Activated CD4-positive, CD25-positive, alpha-beta regulatory T cell treated with anti-CD3 and anti-CD28 coated beads, Interleukin-2, amount 50 U/mL, for 16 hours (primary cell): Measurements from ENCODE around the gene SEPTIN5.

Experiments used
- DNase-seq: peaks from one replicate; pipeline ENCODE4 v3.0.0-alpha.2; 2020; ENCODE audit warnings: low read depth, low spot score

SEPTIN5 gene

DNA sequence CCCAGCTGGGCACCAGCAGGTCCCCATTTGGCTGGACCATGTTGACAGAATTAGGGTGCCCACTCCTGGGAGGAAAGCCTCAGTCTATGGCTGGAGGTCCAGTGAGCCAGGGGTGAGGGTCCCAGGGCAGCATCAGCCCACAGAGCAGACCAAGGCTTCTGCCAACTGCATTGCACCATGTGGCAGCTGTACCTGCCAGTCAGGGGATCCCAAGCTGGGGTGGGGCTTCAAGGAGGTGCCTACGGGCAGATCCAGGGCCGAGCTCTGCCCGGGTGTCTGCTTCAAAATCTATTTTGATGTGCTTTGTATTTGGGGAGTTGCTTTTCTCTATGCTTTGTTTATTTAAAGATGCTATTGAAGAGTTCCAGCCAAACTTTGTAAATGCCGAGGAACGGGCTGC lies 19.5 kb downstream of the SEPTIN5 start:
- no peak for DNase-seq

DNA sequence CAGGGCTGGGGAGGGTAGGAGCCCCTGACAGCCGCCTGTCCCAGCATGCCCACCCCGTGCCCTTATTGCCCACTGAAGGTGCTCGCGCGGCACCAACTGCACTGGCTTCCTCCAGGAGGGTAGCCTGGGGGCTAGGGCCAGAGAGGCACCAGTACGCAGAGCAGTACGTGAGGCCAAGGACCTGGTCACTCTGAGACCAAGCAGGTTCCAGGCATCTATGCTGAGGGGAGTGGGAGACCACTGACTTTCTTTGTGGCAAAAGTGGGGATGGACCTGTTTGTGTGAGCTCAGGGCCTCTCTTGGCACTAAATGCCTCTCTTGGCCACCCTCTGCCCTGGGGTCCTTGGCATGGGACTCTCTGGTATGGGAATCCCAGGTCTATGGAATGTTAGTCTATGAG lies 19.9 kb downstream of the SEPTIN5 start:
- no peak for DNase-seq

DNA sequence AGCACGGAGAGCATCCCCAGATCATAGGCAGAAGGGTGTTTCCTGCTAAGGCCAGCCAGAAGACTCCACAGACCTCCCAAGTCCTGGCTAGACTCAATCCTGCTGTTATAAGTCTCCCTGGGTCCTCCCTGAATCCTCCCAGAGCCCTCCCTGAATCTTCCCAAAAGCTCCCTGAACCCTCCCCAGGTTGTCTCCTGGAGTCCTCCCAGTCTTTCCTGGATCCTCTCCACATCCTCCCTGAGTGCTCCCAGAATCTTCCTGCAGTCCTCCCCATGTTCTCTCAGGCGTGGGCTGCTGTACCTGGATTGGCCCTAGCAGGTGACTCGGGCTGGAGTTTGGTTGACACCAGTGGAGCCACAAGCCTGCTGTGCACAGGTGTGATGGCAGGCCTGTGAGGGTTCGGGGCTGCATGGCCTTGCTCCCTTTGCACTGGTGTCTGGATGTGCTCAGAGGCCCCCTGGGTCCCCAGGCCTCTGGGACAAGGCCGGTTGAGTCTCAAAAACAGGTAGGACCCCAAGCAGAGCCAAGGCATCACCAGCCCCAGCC lies 20.6 kb downstream of the SEPTIN5 start:
- DNase-seq: no peak

DNA sequence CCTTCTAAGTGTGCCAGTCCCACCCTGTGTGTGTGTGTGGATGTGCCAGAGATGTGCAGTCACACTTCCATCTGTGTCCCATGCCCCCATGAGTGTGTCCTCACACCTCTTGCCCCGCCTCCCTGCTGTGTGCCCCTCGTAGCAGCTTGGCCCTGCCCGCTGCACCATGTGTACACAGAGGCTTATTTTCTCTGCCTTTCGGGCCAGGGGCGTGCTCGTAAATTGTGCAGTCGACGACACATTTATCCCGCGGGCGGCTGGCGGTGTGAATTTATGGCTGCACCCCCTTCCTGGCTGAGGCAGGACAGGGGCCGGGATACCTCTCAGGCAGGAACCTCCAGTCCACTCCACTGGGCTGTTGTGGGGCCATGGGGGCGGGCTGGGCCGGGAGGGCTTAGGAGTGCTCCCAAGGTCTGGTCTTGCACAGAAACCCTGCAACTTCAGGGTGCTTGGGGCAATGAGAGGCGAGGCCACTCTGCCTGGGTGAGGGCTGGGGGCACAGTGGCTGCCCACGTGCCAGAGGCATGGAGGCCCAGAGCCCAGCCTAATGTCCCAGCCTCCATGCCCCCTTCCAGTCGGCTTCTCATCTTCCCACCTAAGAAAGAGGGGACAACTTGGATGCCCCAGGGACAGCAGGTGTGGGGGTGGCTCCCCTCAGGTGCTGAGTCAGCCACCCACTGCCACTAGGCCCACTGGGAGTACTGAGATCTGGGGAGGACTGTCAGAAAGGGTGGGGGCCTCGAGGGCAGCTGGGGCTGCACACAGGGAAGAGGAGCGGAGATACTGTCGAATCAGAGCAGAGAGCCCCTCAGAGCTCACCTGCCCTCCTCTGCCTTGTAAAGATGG lies 21.6 kb downstream of the SEPTIN5 start:
- DNase-seq: no peak

DNA sequence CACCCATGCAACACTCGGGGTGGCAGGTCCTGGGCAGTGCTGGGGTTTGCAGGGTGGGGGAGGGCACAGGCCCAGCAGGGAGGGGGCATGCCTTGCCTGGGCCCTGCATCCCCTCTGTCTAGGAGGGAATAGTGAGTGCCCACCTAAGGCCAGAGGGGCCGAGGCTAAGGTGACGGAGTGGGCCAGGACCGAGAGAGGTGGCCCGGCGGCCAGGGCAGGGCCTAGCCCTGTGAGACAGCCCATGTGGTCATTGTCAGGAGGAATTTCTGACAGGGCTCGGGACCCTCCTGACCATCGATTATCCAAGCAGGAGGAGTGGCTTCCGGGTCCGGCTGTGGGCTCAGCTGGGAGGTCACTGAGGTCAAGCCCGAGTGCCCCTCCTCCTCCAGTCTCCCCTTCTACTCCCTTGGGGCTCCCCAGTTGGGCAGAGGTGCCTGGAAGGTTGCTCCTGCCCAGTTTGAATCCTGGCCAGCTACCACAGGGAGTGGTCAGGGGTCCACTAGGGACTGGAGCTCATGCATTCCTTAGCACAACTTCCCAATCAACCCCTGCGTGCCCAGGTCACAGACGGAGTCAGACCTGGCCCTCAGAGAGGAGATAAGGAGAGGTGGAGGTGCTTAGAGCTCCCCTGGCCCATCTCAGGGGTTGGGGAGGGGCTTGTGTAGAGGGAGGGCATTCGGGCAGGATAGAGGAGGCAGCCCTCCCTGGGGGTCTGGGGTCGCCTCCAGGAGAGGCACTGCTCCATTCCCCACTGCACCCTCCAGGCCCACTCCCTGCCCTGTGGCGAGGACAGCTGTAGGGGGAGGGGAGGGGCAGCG lies 23.8 kb downstream of the SEPTIN5 start:
- no peak for DNase-seq

DNA sequence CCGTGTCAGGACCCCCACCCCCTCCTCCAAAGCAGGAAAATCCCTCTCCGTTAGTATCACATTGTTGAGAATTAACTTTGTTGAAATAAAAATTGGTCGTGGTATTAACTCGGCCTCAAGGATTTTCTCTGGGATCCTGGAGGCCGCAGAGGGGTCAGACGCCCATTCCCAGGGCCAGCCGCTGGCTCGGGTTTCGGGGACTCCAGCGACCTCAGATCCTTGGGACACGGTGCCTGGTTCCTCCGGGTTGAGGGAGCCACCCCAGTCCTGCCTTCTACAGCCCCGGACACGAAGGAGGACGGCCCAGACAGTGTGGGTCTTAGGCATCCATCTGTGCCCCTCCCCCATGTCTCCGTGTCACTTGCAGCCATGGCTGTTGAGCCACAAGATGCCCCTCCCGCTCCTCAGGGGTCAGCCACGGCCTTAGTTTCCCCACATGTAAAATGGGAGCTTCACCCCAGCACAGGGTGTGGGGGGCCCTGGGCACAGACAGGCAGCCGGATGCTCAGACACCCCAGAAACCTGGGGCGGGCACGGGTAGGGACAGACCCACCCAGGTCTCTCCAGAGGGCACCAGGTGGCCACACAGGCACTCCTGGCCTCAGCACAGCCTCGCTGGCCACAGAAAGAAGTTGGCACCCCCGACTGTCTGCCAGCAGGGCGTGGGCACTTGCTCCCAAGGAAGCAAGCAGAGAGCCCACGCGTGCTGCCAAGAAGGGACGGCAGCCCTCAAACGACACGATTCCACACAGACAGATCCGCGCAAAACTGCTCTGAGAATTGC lies 24.6 kb downstream of the SEPTIN5 start:
- DNase-seq: no peak

DNA sequence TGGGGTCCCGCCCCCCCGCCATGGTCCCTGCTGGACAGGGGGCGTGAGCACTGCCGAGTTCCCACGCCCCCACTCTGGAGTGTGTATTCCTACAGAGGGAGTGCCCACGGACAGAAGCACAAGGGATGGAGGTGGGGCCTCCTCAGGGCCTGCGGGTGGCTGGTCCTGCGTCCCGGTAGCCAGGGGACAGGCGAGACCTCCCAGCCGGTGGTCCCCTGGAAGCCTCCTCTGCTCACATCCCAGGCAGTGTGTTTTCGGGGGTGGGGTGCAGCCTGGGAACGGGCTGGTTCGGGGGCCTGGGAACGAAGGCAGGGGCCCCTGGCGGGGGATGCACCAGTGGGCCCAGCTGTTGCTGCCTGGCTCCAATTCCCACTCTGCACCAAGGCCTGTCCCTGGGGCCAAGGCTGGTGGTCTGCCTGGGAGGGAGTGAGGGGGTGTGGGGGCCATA lies 25.2 kb downstream of the SEPTIN5 start:
- no peak for DNase-seq

DNA sequence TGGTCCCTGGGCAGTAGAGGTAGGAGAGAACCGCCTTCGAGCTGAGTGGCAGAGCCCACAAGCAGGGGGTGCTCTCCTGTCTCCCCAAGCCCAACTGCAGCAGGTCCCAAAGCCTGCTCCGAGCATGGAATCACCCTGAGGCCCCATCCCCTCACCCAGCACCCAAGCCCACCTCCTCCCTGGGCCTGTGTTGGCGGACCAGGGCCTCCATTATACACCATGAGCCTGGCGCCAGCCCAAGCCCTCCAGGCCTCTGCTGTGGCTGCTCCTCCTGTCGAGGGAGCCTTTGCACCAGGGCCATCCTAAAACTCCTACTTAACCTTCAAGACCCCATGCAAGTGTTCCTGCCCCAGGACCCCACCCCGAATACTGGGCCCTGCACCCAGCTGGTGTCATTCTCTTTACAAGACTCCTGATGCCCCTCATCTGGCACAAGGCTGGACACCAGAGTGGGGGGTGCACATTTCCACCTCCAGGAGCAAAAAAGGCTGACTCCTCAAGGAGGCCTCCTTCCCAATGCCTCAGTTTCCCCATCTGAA lies 25.7 kb downstream of the SEPTIN5 start:
- DNase-seq: no peak

DNA sequence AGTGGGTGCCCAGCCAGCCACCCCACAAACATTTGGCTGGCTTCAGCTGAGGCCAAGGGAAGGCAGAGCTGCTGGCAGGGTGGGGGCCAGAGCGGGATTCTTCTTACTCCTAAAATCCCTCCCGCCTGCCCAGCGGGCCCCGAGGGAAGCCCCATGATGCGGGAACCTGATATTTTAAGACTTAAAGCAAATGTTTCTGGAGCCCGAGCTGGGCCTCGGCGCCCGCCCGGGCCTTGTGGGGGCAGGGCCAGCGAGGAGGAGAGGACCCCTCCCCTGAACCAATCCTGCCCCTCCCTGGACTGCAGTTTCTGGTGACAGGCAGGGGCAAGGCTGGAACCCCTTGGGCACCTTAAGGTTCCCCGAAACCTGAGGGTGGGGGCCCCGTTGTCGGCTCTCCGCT lies 26.3 kb downstream of the SEPTIN5 start:
- no peak for DNase-seq

DNA sequence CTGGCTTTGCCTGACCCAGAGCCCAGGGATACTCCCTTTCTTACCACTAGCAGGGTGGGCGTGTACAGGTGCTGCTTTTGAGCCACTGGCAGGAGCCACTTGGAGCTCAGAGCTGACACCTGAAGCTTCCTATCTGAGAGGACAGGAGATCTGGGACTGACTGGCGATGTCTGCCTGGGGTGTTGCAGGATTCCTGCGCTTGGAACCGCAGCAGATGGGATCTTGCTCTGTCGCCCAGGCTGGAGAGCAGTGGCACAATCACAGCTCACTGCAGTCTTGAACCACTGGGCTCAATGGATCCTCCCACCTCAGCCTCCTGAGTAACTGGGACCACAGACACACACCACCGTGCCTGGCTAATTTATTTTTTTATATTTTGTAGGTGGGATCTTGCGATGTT lies 26.8 kb downstream of the SEPTIN5 start:
- DNase-seq: no peak

DNA sequence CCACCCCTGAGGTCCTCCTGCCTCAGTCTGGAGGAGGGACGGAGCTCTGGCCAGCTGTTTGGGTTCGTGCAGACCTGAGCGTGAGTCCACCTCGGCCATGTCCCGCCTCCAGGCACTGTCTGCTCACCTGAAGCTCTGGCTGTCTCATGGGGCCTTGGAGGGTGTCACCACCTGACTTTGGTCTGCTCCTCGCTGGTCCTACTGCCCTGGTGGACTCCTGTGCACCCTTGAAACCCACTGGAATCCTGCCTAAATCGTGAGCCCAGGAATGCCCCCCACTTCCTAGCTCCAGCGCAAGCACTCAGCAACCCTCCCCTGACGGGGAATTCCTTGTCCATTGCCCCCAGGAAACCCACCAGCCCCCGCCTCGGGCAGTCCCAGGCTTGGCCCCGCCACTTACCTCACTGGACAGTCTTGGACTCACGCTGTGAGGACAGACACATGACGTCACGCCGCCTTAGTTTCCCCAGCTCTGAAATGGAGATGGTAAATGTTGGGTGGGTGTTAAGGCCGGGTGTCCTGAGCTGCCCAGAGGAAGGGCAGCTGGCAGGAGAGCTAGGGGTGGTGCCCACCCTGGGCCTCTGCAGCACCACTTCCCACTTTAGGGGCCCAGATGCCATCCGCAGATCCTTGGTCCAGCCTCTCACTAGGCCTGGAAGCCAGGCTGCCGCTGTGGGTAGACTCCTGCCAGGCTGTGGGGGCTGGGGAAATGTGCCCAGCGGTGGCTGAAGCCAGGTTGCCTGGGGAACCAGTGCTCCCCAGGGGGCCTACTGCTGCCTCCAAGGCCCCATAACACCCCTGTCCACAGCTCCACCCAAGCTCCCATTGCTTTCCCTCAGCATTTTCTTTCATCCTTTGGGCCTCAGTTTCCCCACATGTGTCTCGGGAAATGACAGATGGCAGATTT lies 28.1 kb downstream of the SEPTIN5 start:
- DNase-seq: no peak

DNA sequence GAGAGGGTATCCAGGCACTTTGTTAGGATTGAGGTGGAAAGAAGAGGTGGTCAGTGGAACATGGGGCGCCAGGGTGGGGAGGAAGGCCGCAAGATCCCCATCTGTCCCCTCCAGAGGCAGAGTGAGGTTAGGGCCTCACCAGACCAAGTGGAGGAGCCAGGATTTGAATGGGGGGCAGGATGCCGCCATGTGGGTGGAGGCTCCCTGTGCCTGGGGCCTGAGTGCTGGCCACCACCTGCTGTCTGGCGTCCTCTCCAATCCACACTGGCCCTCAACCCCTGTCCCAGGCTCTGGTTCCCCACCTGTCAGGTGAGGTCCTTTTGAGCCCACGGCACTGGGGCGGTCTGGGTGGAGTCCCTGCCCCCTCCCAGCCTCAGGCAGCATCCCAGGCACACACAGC lies 28.8 kb downstream of the SEPTIN5 start:
- DNase-seq: no peak

DNA sequence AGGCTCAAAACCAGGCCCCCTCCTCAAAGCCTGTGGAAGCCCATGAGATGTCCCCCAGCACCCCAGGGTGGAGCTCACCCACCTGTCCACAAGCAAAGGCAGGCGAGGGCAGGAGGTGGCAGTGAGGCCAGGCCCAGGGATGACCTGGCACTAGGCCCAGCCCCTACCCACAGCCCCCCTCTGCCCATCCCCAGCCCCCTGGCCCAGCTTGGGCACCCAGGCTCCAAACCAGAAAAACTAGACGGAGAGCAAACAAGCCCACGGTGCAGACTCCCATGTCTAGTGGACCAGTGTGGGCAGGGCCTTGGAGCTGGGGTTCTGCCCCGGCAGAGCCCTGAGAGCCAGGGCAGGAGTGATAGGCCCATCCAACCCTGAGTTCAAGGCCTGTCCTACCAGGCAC lies 29.3 kb downstream of the SEPTIN5 start:
- DNase-seq: no peak

DNA sequence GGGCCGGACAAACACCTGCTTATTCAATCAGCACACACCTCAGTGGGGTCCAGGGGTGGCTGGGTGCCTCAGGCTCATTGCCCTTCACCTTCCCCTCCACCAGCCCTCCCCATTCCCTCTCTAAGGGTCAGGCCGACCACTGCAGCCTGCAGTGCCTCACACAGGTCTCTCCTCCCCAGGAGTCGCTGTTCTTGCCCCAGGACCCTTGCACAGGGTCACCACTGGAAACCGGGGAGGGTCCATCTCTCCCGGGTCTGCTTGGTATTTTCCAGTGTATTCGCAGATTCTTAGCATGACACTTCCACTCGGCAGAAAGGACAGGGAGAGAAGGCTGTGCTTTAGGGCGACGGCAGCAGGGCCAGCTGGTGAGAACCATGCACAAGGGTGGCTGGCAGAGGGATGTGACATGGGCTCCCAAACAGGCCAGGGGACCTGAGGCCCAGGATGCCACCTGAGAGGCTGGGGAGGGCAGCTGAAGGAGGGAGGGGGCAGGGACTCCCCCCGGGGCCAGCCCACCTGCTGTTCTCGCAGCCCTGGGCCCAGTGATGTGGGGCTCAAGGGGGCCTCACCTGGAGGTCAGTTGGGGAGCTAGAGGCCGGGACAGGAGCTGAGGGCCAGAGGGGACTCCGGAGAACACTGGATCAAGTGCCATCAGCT lies 30.2 kb downstream of the SEPTIN5 start:
- no peak for DNase-seq

DNA sequence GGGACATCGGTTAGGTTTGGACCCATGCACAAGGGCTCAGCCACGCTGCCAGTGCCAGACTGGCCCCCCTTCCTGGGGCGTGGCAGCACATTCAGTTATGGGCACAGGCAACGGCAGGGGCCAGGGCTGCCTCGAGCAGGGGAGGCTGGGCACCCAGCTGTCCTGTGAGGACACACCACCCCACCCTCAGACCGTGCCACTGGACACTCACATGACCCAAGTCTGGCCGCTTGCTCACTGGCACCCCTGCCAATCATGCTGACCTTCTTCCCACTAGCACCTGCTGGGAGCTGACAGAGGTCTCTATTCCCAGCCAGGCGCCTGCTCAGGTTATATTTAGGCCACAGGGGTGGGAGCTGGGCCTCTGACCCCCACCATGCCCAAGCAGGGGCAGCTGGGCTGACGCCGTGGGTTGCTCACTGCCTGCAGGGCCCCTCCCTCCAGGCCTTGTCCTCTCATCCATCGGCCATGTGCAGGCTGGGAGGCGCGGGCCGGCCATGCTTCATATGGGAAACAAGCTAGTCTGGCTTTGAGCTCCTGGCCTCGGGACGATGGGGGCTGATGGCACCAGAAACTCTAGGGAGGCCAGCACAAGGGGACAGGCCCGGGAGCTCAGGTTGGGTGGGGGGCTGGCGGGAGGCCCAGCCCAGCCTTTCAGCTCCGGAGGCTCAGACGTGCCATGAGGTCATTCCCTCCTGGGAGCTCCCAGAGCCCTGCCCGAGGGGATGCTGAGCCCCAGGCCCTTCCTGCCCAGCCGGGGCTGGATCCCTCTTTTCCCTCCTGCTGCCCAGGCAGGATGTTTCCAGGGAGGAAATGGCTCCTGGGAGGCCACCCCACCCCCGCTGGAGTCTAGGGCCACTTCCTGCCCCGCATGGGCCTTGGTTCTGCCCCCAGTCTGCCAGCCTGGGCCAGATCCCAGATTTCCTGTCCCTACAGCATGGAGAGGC lies 31.1 kb downstream of the SEPTIN5 start:
- no peak for DNase-seq

DNA sequence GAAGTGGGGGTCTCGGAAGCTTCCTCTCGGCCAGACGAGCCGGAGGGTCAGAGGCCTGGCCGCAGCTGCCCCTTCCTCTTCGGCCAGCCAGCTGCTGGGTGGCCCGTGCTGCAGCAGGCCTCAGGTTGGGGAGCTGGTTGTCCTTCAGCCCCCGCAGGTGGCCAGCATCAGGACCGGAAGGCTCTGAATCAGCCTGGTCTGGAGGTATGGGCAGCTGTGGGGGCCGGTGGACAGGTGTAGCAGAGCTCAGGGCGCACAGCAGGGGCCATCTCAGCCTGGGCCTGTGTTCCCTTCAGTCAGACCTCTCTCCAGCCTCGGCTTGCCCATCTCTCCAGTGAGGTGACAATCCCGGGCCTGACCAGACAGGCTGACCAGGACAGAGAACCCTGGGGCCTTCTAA lies 32.4 kb downstream of the SEPTIN5 start:
- no peak for DNase-seq

DNA sequence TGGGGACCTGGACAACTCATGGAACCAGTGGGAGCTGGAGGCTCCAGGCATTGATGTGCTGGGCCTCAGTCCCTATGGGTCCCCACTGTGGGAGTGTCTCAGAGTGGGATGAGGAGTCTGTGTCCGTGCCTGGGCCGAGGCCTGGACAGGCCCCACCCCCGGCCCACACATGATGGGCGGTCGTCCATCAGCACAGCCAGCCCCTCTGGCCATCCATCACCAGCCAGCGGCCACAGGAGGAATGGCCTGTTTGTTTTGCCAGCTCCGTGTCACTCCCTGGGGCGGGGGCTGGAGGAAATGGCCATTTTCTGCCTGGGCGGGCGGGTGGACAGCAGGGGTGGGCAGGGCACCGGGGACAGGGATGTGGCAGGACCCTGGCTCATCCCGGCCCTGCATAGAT lies 33.2 kb downstream of the SEPTIN5 start:
- DNase-seq: no peak

DNA sequence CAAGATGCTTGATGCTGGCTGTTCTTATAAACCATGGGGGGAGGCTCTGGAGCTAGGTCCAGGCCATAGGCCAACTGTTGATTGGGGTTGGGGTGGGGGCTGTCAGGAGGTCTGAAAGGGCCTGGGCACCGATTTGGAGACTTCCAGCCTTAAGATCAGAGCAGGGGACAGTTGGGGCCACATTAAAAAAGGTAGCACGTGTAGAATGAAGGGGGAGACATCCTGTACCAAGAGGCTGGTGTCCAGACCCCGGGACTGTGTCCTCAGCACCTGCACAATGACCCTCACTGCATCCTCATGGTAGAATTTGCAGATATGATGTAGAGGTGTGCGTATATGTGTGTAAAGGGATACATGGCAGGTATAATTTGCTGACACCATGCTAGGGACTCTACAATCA lies 33.8 kb downstream of the SEPTIN5 start:
- DNase-seq: no peak
